ENCODE data around the gene LRRFIP2.

GRCh38 chr3:37037352-37037751, 137.0 kb downstream of the LRRFIP2 start:
- TF ChIP-seq, protein P1, sequence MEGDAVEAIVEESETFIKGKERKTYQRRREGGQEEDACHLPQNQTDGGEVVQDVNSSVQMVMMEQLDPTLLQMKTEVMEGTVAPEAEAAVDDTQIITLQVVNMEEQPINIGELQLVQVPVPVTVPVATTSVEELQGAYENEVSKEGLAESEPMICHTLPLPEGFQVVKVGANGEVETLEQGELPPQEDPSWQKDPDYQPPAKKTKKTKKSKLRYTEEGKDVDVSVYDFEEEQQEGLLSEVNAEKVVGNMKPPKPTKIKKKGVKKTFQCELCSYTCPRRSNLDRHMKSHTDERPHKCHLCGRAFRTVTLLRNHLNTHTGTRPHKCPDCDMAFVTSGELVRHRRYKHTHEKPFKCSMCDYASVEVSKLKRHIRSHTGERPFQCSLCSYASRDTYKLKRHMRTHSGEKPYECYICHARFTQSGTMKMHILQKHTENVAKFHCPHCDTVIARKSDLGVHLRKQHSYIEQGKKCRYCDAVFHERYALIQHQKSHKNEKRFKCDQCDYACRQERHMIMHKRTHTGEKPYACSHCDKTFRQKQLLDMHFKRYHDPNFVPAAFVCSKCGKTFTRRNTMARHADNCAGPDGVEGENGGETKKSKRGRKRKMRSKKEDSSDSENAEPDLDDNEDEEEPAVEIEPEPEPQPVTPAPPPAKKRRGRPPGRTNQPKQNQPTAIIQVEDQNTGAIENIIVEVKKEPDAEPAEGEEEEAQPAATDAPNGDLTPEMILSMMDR (IDR thresholded peaks at IDR 0.05): no peak
- TF ChIP-seq POLR2A (IDR thresholded peaks at IDR 0.05): no peak
